Panc1 (cell line): Measurements from ENCODE around the gene PSMD1. TPM values are rescaled to one million over a fixed set of nuclear protein-coding genes. Genes with fewer than 3 reads are reported as not detected.

ENCODE experiments used
- ATAC-seq: fragments of 200-7000 bp; cut with Tn5 transposase; 2 replicates; pipeline ENCODE4 v1.9.1; 2020; ENCODE audit warnings: mild to moderate bottlenecking, moderate library complexity
- BruUV-seq: library from RNA; stranded (reverse); fragments of 400-500 nt; replicated peaks from 2 replicates; lab custom pipeline; 2021; lab: Mats Ljungman, UMichigan
- CTCF ChIA-PET: fragments of 300-600 bp; sonication (Branson Sonifier 250); formaldehyde crosslinking; loops from one replicate; lab custom pipeline; 2022; ENCODE audit warnings: antibody characterized with exemption; lab: Charles Lee
- POLR2A ChIA-PET: fragments of 300-600 bp; sonication (Branson Sonifier 250); formaldehyde crosslinking; loops from one replicate; lab custom pipeline; 2022; ENCODE audit warnings: antibody characterized with exemption; lab: Charles Lee
- DNase-seq: peaks from one replicate; pipeline ENCODE4 v3.0.0-alpha.2; 2010; ENCODE audit warnings: low read depth, low spot score
- H3K27ac ChIP-seq: 2 replicates; pipeline ENCODE4 v1.5.1; 2011; ENCODE audit warnings: mild to moderate bottlenecking, low read length, inconsistent platforms
- H3K27me3 ChIP-seq: fragments of 200-500 bp; sonication (Bioruptor generic); 2 replicates; pipeline ENCODE4 v1.6.0; 2014; ENCODE audit warnings: low read length, inconsistent platforms; ENCODE audit not compliant: control insufficient read depth, insufficient read depth
- H3K36me3 ChIP-seq: fragments of 200-500 bp; sonication (Bioruptor generic); 2 replicates; pipeline ENCODE4 v1.5.1; 2014; ENCODE audit warnings: inconsistent platforms, mild to moderate bottlenecking, low read length, moderate library complexity; ENCODE audit not compliant: control insufficient read depth, insufficient read depth
- H3K4me1 ChIP-seq: 2 replicates; pipeline ENCODE4 v1.5.1; 2011; ENCODE audit warnings: inconsistent platforms, mild to moderate bottlenecking, low read length, moderate library complexity; ENCODE audit not compliant: control insufficient read depth, insufficient read depth
- H3K4me3 ChIP-seq, 2 experiments: 2 replicates each; pipeline ENCODE4 v1.5.1; 2011 to 2012; ENCODE audit warnings: low read depth in 2 of 2, low read length in 2 of 2, mild to moderate bottlenecking in 2 of 2, inconsistent platforms in 1 of 2, moderate library complexity in 1 of 2
- H3K9me3 ChIP-seq: fragments of 200-500 bp; sonication (Bioruptor generic); 2 replicates; pipeline ENCODE4 v1.5.1; 2014; ENCODE audit warnings: low read depth, mild to moderate bottlenecking, inconsistent platforms, low read length, moderate library complexity; ENCODE audit not compliant: control insufficient read depth, insufficient read depth
- CTCF ChIP-seq: fragments of 450-650 bp; IDR thresholded peaks from 2 replicates; pipeline ENCODE4 v1.5.1; 2017; ENCODE audit warnings: mild to moderate bottlenecking
- POLR2AphosphoS5 ChIP-seq: IDR thresholded peaks from 2 replicates; pipeline ENCODE4 v1.6.1; 2012; ENCODE audit warnings: mild to moderate bottlenecking, low read depth, low read length, moderate library complexity
- SIN3A ChIP-seq: IDR thresholded peaks from 2 replicates; pipeline ENCODE4 v1.6.1; 2012; ENCODE audit warnings: low read depth, mild to moderate bottlenecking, low read length, moderate library complexity, borderline replicate concordance; ENCODE audit not compliant: insufficient read depth
- TCF7L2 ChIP-seq: IDR thresholded peaks from 2 replicates; pipeline ENCODE4 v1.6.1; 2011; ENCODE audit warnings: mild to moderate bottlenecking, low read depth, low read length, inconsistent platforms
- in situ Hi-C: cut with HindIII; loops from 2 replicates; pipeline ENCODE4 v1.10.0; 2016; ENCODE audit warnings: low sequenced_read_pairs, low pct_unique_long_range_greater_than_20kb
- intact Hi-C: fragments of 100-400 bp; cut with micrococcal nuclease; formaldehyde crosslinking; loops from one replicate; pipeline ENCODE4 v1.10.0; 2022; ENCODE audit not compliant: unreplicated experiment
- total RNA-seq: library from RNA; stranded (reverse); gene quantifications from one replicate; pipeline ENCODE4 v1.2.1, GENCODE V29; 2021; ENCODE audit not compliant: unreplicated experiment
- TF ChIP-seq, protein P1 (sequence below), 2 experiments: IDR thresholded peaks; 2 replicates each; pipeline ENCODE4 v1.6.1; 2011 to 2012; ENCODE audit warnings: low read depth in 2 of 2, control low read depth in 1 of 2, low read length in 1 of 2, mild to moderate bottlenecking in 1 of 2, moderate library complexity in 1 of 2; ENCODE audit not compliant: insufficient read depth in 1 of 2

PSMD1 gene
- total RNA-seq, 1 experiment from 2014 or later, result 146 TPM

- H3K4me1 ChIP-seq, result peaks cover 6% of the 10 kb centered on the region; the same call in 1 of the 2 replicates
- ChIA-PET POLR2A (interaction anchor here (0.5 kb wide), 1 partner anchor 386 kb away, joined by 3 read pairs; no protein-coding TSS in a partner anchor), CTCF (no interaction called here)
- intact Hi-C loops (no loop called here), in situ Hi-C loops (no loop called here)
- no peaks in the 10 kb centered on the region for H3K9me3 ChIP-seq
- BruUV-seq, result no TSS peak
- no peak for ATAC-seq
- H3K27me3 ChIP-seq, result peaks cover 12% of the 10 kb centered on the region
- TF ChIP-seq POLR2AphosphoS5 (no peak), CTCF (no peak), TCF7L2 (no peak), SIN3A (no peak)
- TF ChIP-seq, protein P1, sequence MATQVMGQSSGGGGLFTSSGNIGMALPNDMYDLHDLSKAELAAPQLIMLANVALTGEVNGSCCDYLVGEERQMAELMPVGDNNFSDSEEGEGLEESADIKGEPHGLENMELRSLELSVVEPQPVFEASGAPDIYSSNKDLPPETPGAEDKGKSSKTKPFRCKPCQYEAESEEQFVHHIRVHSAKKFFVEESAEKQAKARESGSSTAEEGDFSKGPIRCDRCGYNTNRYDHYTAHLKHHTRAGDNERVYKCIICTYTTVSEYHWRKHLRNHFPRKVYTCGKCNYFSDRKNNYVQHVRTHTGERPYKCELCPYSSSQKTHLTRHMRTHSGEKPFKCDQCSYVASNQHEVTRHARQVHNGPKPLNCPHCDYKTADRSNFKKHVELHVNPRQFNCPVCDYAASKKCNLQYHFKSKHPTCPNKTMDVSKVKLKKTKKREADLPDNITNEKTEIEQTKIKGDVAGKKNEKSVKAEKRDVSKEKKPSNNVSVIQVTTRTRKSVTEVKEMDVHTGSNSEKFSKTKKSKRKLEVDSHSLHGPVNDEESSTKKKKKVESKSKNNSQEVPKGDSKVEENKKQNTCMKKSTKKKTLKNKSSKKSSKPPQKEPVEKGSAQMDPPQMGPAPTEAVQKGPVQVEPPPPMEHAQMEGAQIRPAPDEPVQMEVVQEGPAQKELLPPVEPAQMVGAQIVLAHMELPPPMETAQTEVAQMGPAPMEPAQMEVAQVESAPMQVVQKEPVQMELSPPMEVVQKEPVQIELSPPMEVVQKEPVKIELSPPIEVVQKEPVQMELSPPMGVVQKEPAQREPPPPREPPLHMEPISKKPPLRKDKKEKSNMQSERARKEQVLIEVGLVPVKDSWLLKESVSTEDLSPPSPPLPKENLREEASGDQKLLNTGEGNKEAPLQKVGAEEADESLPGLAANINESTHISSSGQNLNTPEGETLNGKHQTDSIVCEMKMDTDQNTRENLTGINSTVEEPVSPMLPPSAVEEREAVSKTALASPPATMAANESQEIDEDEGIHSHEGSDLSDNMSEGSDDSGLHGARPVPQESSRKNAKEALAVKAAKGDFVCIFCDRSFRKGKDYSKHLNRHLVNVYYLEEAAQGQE (IDR thresholded peaks at IDR 0.05; ENCODE audit: insufficient read depth in 1 of 2, low read depth in 2 of 2, low read length in 1 of 2), result no peak
- H3K4me3 ChIP-seq, result no peak overlapping the region
- DNase-seq, result no peak
- no peaks in the 10 kb centered on the region for H3K36me3 ChIP-seq
- H3K27ac ChIP-seq, result no peak overlapping the region
Measured at GRCh38 chr2:231036578-231037106, 20.0 kb upstream of the PSMD1 start.

- no peak within 1 kb of the TSS for H3K27ac ChIP-seq
Measured at GRCh38 chr2:231037202-231037730, 19.4 kb upstream of the PSMD1 start, which contains the start of gene C2orf72. TSS of gene C2orf72 (plus strand) at chr2:231037523. CDS start at chr2:231037566, 43 bp downstream.

More at GRCh38 chr2:231037202-231037730, 19.4 kb upstream of the PSMD1 start, which contains the start of gene C2orf72:
- in situ Hi-C loops, result no loop called here
- DNase-seq (no peak), ATAC-seq (peak; percentile 76)
- BruUV-seq, result no TSS peak
- H3K9me3 ChIP-seq, result no peaks in the 10 kb centered on the region
- H3K4me3 ChIP-seq, result peak within 1 kb of the TSS; percentile 42 to 47
- CTCF ChIA-PET, result no interaction called here
- no peak for TF ChIP-seq POLR2AphosphoS5
- TF ChIP-seq SIN3A, result no peak
- TF ChIP-seq, protein P1 (IDR thresholded peaks at IDR 0.05; ENCODE audit: insufficient read depth in 1 of 2, low read depth in 2 of 2, low read length in 1 of 2), result no peak
- no peak for TF ChIP-seq TCF7L2
- TF ChIP-seq CTCF, result no peak
- intact Hi-C loops, result no loop called here
- no peaks in the 10 kb centered on the region for H3K36me3 ChIP-seq
- POLR2A ChIA-PET, result interaction anchor here (0.5 kb wide), 1 partner anchor 386 kb away, joined by 3 read pairs; no protein-coding TSS in a partner anchor
- peaks cover 6% of the 10 kb centered on the region; the same call in 1 of the 2 replicates for H3K4me1 ChIP-seq
- H3K27me3 ChIP-seq, result peaks cover 12% of the 10 kb centered on the region
